GM12864 (cell line): ENCODE data around the gene ARHGAP42.
"Not testable (repeated sequence)": the region's sequence is repeated elsewhere in the genome, so short reads cannot be mapped to it uniquely, and the experiment has no call there.

Source experiments
- DNase-seq: peaks from one replicate; pipeline ENCODE4 v3.0.0-alpha.2; 2011; ENCODE audit warnings: low read depth
- H3K4me3 ChIP-seq: 2 replicates; pipeline ENCODE4 v1.5.1; 2011; ENCODE audit warnings: mild to moderate bottlenecking, low read depth, low read length, control low read depth
- CTCF ChIP-seq: IDR thresholded peaks from 2 replicates; pipeline ENCODE4 v1.5.1; 2011; ENCODE audit warnings: low read depth, mild to moderate bottlenecking, moderate library complexity, low read length, control low read depth, inconsistent platforms; ENCODE audit errors: missing control alignments

ARHGAP42 gene

DNA sequence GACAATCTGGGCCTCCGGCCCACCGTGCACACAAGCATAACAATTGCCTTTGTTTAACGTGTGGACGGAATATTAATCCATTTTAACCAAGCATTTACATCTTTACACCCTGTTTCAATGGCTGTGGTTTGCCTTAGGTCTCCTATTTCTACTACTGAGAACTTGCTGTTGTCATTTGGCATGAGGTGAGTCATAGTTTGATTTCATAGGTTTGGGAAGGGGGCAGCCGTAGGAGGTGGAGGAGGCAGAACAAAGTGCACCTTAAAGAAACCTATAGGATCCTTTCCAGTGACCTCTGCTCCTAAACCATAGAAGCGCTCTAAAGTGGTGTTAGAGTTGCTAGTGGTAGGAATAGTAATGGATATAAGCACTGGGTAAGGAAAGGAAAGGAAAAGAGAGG is 59.4 kb downstream of the ARHGAP42 start:
- no peak overlapping the region for H3K4me3 ChIP-seq
- no peak for DNase-seq
- TF ChIP-seq CTCF = no peak

DNA sequence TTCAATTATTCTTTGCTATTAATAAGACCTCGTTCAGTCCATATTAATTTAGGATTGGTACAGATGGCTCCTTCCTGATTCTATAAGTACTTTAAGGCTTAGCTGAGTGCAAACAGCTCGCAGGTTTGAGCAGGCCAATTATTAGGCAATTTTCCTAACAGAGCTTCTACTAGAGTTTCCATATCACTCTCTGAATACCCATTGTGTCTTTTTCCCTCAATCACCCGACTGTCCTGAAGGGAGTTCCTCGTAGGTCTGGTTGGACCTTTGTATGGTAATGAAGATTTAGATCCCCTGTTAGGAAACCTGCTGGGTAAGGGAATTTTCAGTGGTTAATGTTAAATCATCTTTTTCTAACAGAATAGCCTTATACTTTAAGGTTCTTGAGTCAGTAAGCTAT is 61.1 kb downstream of the ARHGAP42 start:
- no peak for DNase-seq
- no peak for TF ChIP-seq CTCF
- no peak overlapping the region for H3K4me3 ChIP-seq

DNA sequence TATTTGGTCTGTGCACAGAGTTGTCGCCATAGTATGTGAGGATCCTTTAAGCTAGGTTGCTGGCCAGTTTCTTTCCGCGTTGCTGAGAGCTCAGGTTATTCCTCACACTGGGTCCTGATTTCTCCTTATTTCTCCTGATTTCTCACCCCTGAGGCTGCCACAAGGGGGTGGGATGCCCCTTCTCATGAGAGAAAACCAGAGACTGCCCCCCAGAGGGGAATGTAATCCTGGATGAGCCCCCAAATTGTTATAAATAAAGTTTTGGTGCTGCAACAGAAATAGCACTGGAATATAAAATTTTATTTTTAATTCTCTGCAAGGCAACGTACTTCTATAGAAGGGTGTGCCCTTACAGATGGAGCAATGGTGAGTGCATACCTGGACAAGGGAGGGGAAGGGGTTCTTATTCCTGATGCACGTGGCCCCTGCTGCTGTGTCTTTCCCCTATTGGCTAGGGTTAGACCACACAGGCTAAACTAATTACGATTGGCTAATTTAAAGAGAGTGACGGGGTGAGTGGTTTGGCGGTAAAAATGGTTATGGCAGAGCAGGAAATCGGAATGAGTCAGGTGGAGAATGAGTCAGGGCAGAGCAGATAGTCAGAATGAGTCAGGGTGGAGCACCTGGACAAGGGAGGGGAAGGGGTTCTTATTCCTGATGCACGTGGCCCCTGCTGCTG is 62.9 kb downstream of the ARHGAP42 start:
- H3K4me3 ChIP-seq, DNase-seq: not testable (repeated sequence)

- DNase-seq, H3K4me3 ChIP-seq: not testable (repeated sequence)
These were observed 63.4 kb downstream of the ARHGAP42 start for GRCh38 chr11:100750566-100750891.

DNA sequence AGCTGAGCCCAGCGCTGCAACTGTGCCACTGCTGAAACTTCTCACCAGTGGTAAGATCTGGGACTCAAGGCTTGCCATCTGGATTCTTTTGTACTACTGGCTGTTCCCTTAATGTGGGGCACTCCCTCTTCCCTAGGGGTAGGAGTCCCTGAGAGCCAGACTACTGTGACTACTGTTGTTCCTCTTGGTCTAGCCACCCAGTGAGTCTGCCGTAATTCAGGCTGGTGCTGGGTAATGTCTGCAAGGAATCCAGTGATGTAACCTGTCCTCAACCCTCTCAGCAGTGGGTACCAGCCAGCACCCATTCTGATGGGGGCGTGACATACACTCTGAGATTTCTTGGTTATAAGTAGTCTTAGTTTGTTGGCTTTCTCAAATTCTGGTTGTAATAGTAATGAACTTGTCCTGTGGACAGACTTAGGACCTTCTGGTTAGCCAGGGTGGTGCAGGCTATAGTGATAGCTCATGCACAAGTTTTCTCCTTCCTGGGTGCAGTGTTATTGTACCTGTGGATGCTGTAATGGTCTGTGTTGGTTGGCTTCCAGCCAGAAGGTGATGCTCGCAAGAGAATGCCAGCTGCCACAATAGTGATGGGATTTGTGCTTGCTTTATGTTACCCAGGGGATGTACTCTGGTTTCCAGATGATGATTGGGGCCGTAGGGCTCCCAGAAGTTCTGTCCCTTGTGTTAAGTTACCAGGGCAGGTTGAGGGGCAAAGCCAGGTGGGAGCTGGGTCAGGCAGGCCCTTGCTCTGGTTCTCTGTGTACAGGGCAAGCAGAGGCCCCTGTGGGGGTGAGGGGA is 65.5 kb downstream of the ARHGAP42 start:
- no peak for DNase-seq
- TF ChIP-seq CTCF = no peak
- no peak overlapping the region for H3K4me3 ChIP-seq

DNA sequence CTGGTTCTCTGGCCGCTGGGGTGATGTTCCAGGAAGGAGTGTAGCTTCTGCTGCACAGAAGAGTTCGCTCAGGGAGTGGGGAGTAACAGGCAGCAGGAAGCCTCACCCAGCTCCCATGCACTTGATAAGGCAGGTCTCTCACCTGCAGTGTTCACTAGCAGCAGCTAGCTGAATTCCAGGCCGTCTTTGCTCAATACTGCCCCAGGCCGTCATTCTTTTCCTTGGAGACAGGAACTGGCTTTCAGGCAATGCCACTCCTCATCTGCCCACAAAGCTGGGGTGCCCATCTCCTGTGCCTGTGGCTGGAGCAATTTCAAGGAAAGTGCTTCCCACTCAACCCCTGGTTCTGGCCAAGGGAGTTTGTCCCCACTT is 66.1 kb downstream of the ARHGAP42 start:
- TF ChIP-seq CTCF = no peak
- H3K4me3 ChIP-seq = no peak overlapping the region
- no peak for DNase-seq

- no peak overlapping the region for H3K4me3 ChIP-seq
- DNase-seq = no peak
- no peak for TF ChIP-seq CTCF
These were observed 66.5 kb downstream of the ARHGAP42 start for GRCh38 chr11:100753571-100753970.

- DNase-seq = no peak
- no peak overlapping the region for H3K4me3 ChIP-seq
- TF ChIP-seq CTCF = no peak
These were observed 69.5 kb downstream of the ARHGAP42 start for GRCh38 chr11:100756559-100756958.
